HG03103 (cell line): ENCODE results near the gene SLCO1B1.

Experiments used
- ATAC-seq: cut with Tn5 transposase; IDR thresholded peaks from one replicate; pipeline ENCODE4 v1.9.1; 2021; ENCODE audit warnings: low read depth; ENCODE audit not compliant: unreplicated experiment

SLCO1B1 gene

DNA sequence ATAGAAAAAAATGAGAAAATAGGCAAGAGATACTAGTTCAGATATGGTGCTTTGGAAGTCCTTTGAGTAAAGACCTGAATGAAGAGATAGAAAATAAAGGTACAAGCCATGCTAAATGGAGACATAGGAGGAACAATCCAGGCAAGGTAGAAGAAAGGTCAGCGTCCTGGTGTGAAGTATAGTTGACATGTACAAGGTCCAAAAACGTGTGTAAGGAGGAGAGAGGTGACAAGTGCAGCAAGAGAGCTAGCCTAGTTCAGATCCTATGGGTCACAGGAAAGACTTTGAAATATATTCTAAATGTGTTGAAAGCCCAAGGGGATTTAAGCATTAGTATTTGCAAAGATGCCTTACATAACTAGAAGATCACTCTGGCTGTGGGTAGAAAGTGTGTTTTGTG lies 88.2 kb downstream of the SLCO1B1 start:
- ATAC-seq, result no peak

DNA sequence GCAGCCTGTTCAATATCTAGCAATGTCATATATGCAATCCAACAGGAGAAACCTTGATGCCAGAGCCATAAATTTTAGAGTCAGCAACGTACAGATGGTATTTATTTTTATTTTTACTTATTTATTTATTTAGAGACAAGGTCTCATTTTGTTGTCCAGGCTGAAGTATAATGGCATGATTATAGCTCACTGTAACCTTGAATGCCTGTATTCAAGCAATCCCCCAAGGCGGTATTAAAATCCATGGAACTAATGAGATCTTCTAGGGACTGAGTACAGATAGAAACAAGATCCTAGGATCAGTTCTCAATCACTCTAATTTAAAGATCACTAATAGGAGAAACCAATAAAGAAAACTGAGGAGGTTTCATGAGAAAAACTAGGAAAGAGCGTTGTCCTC lies 89.3 kb downstream of the SLCO1B1 start:
- ATAC-seq, result no peak

DNA sequence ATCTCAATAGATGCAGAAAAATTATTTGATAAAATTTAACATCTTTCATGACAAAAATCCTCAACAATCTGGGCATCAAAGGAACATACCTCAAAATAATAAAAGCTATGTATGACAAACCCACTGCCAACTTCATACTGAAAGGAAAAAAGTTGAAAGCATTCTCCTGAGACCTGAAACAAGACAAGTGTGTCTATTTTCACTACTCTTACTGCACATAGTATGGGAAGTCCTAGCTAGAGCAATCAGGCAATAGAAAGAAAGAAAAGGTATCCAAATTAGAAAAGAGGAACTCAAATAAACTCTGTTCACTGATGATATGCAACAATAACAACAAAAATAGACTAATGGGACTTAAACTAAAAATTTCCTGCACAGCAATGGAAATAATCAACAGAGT lies 90.1 kb downstream of the SLCO1B1 start:
- ATAC-seq, result no peak

GRCh38 chr12:21221778-21222177 lies 90.8 kb downstream of the SLCO1B1 start:
- no peak for ATAC-seq

GRCh38 chr12:21223930-21224329 lies 92.9 kb downstream of the SLCO1B1 start:
- ATAC-seq, result no peak

- no peak for ATAC-seq
These were observed 103.4 kb downstream of the SLCO1B1 start for GRCh38 chr12:21234395-21234794.

GRCh38 chr12:21239866-21240265 lies 108.9 kb downstream of the SLCO1B1 start:
- no peak for ATAC-seq

- ATAC-seq, result peak; percentile 56
These were observed 117.7 kb downstream of the SLCO1B1 start for GRCh38 chr12:21248679-21249078.

GRCh38 chr12:21252070-21252469 lies 121.1 kb downstream of the SLCO1B1 start:
- ATAC-seq, result no peak

GRCh38 chr12:21257172-21257571 lies 126.2 kb downstream of the SLCO1B1 start:
- no peak for ATAC-seq

DNA sequence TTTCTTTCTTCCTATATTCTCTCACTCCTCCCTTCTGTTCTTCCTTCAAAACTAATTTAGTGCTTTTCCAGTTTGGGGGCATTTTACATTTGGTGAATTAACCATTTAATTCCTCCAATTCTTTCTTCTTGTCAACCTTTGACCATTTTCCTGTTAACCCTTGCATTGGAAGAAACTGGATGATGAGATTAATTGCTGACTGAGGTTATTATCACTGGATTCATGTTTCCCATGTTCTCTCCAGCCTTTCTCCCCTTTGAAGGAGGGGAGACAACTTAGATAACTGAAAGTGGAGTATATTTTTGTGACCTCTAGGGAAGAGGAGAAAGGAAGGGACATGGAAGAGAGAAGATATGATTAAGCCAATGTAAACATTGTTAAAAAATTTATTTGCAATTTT lies 133.2 kb downstream of the SLCO1B1 start:
- no peak for ATAC-seq

- ATAC-seq, result no peak
These were observed 134.9 kb downstream of the SLCO1B1 start for GRCh38 chr12:21265932-21266331.

DNA sequence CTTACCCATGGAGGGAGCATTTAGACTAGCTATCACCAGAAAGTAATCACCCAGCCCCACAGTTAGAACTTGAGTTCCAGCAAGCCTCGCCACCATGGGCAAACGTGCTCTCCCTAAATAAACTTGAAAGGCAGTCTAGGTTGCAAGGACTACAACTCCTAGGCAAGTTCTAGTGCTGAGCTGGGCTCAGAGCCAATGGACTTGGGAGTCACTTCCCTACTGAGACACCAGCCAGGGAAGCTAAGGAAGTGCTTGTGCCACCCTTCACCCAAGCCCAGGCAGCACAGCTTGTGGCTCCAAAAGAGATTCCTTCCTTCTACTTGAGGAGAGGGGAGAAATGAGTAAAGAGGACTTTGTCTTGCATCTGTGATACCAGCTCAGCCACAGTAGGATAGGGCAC lies 145.8 kb downstream of the SLCO1B1 start:
- no peak for ATAC-seq
